K562 (cell line): Measurements from ENCODE around the gene MAN1A1. TPM values are rescaled to one million over a fixed set of nuclear protein-coding genes. Genes with fewer than 3 reads are reported as not detected.

Source experiments
- ASH1L ChIP-seq: fragments of 450-650 bp; IDR thresholded peaks from 2 replicates; pipeline ENCODE4 v1.6.1; 2018; ENCODE audit warnings: borderline replicate concordance, mild to moderate bottlenecking, low read depth; ENCODE audit not compliant: partially characterized antibody
- CUX1 ChIP-seq: fragments of 200-800 bp; sonication (Bioruptor generic); IDR thresholded peaks from 2 replicates; pipeline ENCODE4 v1.6.1; 2016; ENCODE audit warnings: missing genetic modification characterization, missing compliant biosample characterization
- DIDO1 ChIP-seq: fragments of 450-650 bp; IDR thresholded peaks from 2 replicates; pipeline ENCODE4 v1.6.1; 2016; ENCODE audit warnings: low read depth, missing biosample characterization, missing genetic modification characterization
- E2F3 ChIP-seq: fragments of 250-450 bp; sonication (Bioruptor Pico); IDR thresholded peaks from 2 replicates; pipeline ENCODE4 v1.4.0; 2020; ENCODE audit warnings: mild to moderate bottlenecking
- ESRRA ChIP-seq: fragments of 450-650 bp; IDR thresholded peaks from 2 replicates; pipeline ENCODE4 v1.6.1; 2014; ENCODE audit warnings: low read depth, mild to moderate bottlenecking, moderate library complexity, borderline replicate concordance
- GATA2 ChIP-seq: sonication (generic); formaldehyde crosslinking; IDR thresholded peaks from 2 replicates; pipeline ENCODE4 v1.4.0; 2020; ENCODE audit warnings: mild to moderate bottlenecking, missing genetic modification reagents
- HNRNPL ChIP-seq: fragments of 200-400 bp; formaldehyde crosslinking; IDR thresholded peaks from 2 replicates; pipeline ENCODE4 v1.6.1; 2017; ENCODE audit warnings: low read depth, mild to moderate bottlenecking, low read length
- HNRNPLL ChIP-seq: fragments of 200-400 bp; formaldehyde crosslinking; IDR thresholded peaks from 2 replicates; pipeline ENCODE4 v1.6.1; 2017; ENCODE audit warnings: low read length, low read depth, mild to moderate bottlenecking; ENCODE audit not compliant: poor library complexity, severe bottlenecking
- JUND ChIP-seq, 2 experiments: IDR thresholded peaks; 2 replicates in 1 of 2; 3 replicates in 1 of 2; pipeline ENCODE4 v1.6.1; 2011; ENCODE audit warnings: borderline replicate concordance in 2 of 2, low read depth in 2 of 2, low read length in 2 of 2, improper control_type of control experiment in 1 of 2, missing biosample characterization in 1 of 2, missing genetic modification characterization in 1 of 2, missing genetic modification reagents in 1 of 2
- LEF1 ChIP-seq: fragments of 450-650 bp; IDR thresholded peaks from 2 replicates; pipeline ENCODE4 v1.6.1; 2016; ENCODE audit warnings: mild to moderate bottlenecking
- NBN ChIP-seq: fragments of 450-650 bp; IDR thresholded peaks from 2 replicates; pipeline ENCODE4 v1.6.1; 2016; ENCODE audit warnings: low read depth, mild to moderate bottlenecking
- RAD21 ChIP-seq, 2 experiments: fragments of 250-450 bp in 1 of 2; fragments of 450-650 bp in 1 of 2; sonication (Bioruptor Pico) in 1 of 2; formaldehyde crosslinking in 1 of 2; IDR thresholded peaks in 1 of 2; conservative IDR thresholded peaks in 1 of 2; 2 replicates each; pipeline versions ENCODE4 v1.4.0 to v1.8.0; 2020 to 2022; ENCODE audit warnings: mild to moderate bottlenecking in 2 of 2, moderate library complexity in 1 of 2
- RBM34 ChIP-seq: fragments of 200-400 bp; formaldehyde crosslinking; IDR thresholded peaks from 2 replicates; pipeline ENCODE4 v1.6.1; 2018; ENCODE audit warnings: low read length, borderline replicate concordance; ENCODE audit not compliant: insufficient read depth
- RUNX1 ChIP-seq: sonication (generic); IDR thresholded peaks from 2 replicates; pipeline ENCODE4 v1.6.1; 2016; ENCODE audit warnings: antibody characterized with exemption, low read depth
- SIRT6 ChIP-seq: IDR thresholded peaks from one replicate; pipeline ENCODE4 v1.6.1; 2012; ENCODE audit warnings: low read depth, mild to moderate bottlenecking, control low read depth, inconsistent platforms, low read length, moderate library complexity
- TRIM25 ChIP-seq: fragments of 450-650 bp; IDR thresholded peaks from 2 replicates; pipeline ENCODE4 v1.7.0; 2016; ENCODE audit warnings: borderline replicate concordance
- ZNF134 ChIP-seq: fragments of 250-450 bp; sonication (Bioruptor Pico); conservative IDR thresholded peaks from 2 replicates; pipeline ENCODE4 v1.4.0; 2020
- ZNF583 ChIP-seq: fragments of 250-450 bp; sonication (Bioruptor Pico); IDR thresholded peaks from 2 replicates; pipeline ENCODE4 v1.4.0; 2020
- ZNF79 ChIP-seq: fragments of 250-450 bp; sonication (Bioruptor Pico); IDR thresholded peaks from 2 replicates; pipeline ENCODE4 v1.4.0; 2020; ENCODE audit warnings: low read depth, mild to moderate bottlenecking, moderate library complexity
- ZSCAN29 ChIP-seq: fragments of 450-650 bp; IDR thresholded peaks from 2 replicates; pipeline ENCODE4 v1.6.1; 2017
- polyA plus RNA-seq, 8 experiments: library from polyadenylated mRNA; depleted of rRNA in 4 of 8; stranded (reverse) in 5 of 8; unstranded in 3 of 8; fragments of >200 nt; fragmentation: Nextera tagmentation in 2 of 8; fragmentation: Illumina TruSeq in 1 of 8; extraction: Ambion mirVana in 2 of 8; extraction: Trizol in 1 of 8; gene quantifications; 2 replicates each; pipeline versions ENCODE4 v1.2.1 to v1.2.3, GENCODE V29; 2011 to 2014; ENCODE audit warnings: inconsistent platforms in 1 of 8, missing spikeins in 1 of 8
- total RNA-seq, 7 experiments: library from RNA; depleted of rRNA in 6 of 7; stranded (reverse); fragments of >200 nt in 6 of 7; fragmentation: Illumina TruSeq in 2 of 7; extraction: Trizol in 2 of 7; gene quantifications; 2 replicates each; pipeline versions ENCODE4 v1.2.1 to v1.2.3, GENCODE V29; 2011 to 2021; ENCODE audit warnings: low replicate concordance in 1 of 7
- TF ChIP-seq, protein P1 (sequence below): sonication (generic); formaldehyde crosslinking; IDR thresholded peaks from 2 replicates; pipeline ENCODE4 v1.8.1; 2023; ENCODE audit warnings: mild to moderate bottlenecking, missing genetic modification reagents

Gene MAN1A1
- total and polyA plus RNA-seq, 9 of the 15 experiments (the other 6 are each of a cell fraction or from before 2014, with no cell fraction given), result 24.5 to 78.4 (median 59.7) TPM

DNA sequence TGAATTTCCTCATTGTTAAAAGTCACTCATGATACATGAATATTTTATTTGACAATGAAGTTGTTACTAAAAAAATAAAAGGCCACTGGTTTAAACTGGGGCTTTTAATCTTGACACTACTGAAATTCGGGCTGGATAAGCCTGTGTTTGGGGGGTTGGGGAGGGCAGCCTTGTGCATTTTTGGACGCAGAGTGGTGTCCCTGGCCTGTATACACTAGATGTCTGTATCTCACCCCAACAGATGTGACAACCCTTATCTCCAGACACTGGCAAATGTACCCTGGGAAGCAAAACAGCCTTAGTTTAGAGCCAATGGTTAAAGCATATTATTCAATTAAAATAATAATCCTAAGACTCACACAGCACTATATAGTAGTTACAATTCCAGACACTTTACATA lies 24.8 kb downstream of the MAN1A1 start (continued):
- TF ChIP-seq CUX1 (CRISPR knock-in tag) (peak; percentile 69; the same call in 1 of the 2 replicates), RUNX1 (0 out of 2 replicates have a peak, but pooled peaks have one; percentile 67), HNRNPLL (no peak), ASH1L (no peak), RBM34 (no peak), LEF1 (peak; percentile 85), ZSCAN29 (peak; percentile 29; the same call in 1 of the 2 replicates), RAD21 (CRISPR knock-in tag; conservative IDR thresholded peaks at IDR 0.05 in 1 of 2, IDR thresholded peaks at IDR 0.05 in 1 of 2) (no peak), ZNF134 (CRISPR knock-in tag) (no peak), ESRRA (no peak), SIRT6 (no peak), HNRNPL (no peak), JUND (IDR thresholded peaks at IDR 0.05; ENCODE audit: borderline replicate concordance, low read depth, low read length) (peak; percentile 69; the same call in 1 of the 2 replicates), JUND (tag; IDR thresholded peaks at IDR 0.05; ENCODE audit: borderline replicate concordance, low read depth, low read length) (peak; percentile 48; the same call in 1 of the 3 replicates), E2F3 (CRISPR knock-in tag) (no peak), TRIM25 (no peak), ZNF79 (no peak), ZNF583 (CRISPR knock-in tag) (no peak), NBN (no peak; the same call in 1 of the 2 replicates), DIDO1 (tag) (no peak), GATA2 (peak; percentile 90)
- TF ChIP-seq, protein P1, sequence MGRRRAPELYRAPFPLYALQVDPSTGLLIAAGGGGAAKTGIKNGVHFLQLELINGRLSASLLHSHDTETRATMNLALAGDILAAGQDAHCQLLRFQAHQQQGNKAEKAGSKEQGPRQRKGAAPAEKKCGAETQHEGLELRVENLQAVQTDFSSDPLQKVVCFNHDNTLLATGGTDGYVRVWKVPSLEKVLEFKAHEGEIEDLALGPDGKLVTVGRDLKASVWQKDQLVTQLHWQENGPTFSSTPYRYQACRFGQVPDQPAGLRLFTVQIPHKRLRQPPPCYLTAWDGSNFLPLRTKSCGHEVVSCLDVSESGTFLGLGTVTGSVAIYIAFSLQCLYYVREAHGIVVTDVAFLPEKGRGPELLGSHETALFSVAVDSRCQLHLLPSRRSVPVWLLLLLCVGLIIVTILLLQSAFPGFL (CRISPR knock-in tag), result no peak
